K562 (cell line): ENCODE measurements around the gene NFIC. TPM values are rescaled to one million over a fixed set of nuclear protein-coding genes. Genes with fewer than 3 reads are reported as not detected.

ENCODE experiments used
- HMGN3 ChIP-seq: IDR thresholded peaks from 2 replicates; pipeline ENCODE4 v1.6.1; 2011; ENCODE audit warnings: borderline replicate concordance, low read depth, mild to moderate bottlenecking, mixed read lengths, low read length; ENCODE audit not compliant: insufficient read length; ENCODE audit errors: extremely low read depth
- NR2F6 ChIP-seq: fragments of 450-650 bp; formaldehyde crosslinking; IDR thresholded peaks from 2 replicates; pipeline ENCODE4 v1.4.0; 2020; ENCODE audit warnings: mild to moderate bottlenecking
- RBBP5 ChIP-seq: fragments of 200-600 bp; sonication (generic); IDR thresholded peaks from 2 replicates; pipeline ENCODE4 v1.6.1; 2012; ENCODE audit warnings: borderline replicate concordance, mild to moderate bottlenecking, low read length, control low read depth, inconsistent platforms; ENCODE audit not compliant: insufficient read depth, poor library complexity, severe bottlenecking
- SAP30 ChIP-seq: fragments of 200-600 bp; sonication (generic); IDR thresholded peaks from 2 replicates; pipeline ENCODE4 v1.6.1; 2012; ENCODE audit warnings: borderline replicate concordance, low read depth, mild to moderate bottlenecking, moderate library complexity, low read length, control low read depth, inconsistent platforms; ENCODE audit not compliant: insufficient read depth, poor library complexity, severe bottlenecking
- SP1 ChIP-seq: sonication (generic); formaldehyde crosslinking; IDR thresholded peaks from 2 replicates; pipeline ENCODE4 v1.8.1; 2022; ENCODE audit warnings: mild to moderate bottlenecking, missing genetic modification reagents
- USF1 ChIP-seq: sonication (generic); formaldehyde crosslinking; IDR thresholded peaks from 2 replicates; pipeline ENCODE4 v1.9.0; 2022; ENCODE audit warnings: mild to moderate bottlenecking, missing genetic modification reagents
- polyA plus RNA-seq, 8 experiments: library from polyadenylated mRNA; depleted of rRNA in 4 of 8; stranded (reverse) in 5 of 8; unstranded in 3 of 8; fragments of >200 nt; fragmentation: Nextera tagmentation in 2 of 8; fragmentation: Illumina TruSeq in 1 of 8; extraction: Ambion mirVana in 2 of 8; extraction: Trizol in 1 of 8; gene quantifications; 2 replicates each; pipeline versions ENCODE4 v1.2.1 to v1.2.3, GENCODE V29; 2011 to 2014; ENCODE audit warnings: inconsistent platforms in 1 of 8, missing spikeins in 1 of 8
- total RNA-seq, 7 experiments: library from RNA; depleted of rRNA in 6 of 7; stranded (reverse); fragments of >200 nt in 6 of 7; fragmentation: Illumina TruSeq in 2 of 7; extraction: Trizol in 2 of 7; gene quantifications; 2 replicates each; pipeline versions ENCODE4 v1.2.1 to v1.2.3, GENCODE V29; 2011 to 2021; ENCODE audit warnings: low replicate concordance in 1 of 7
- TF ChIP-seq, protein P1 (sequence below): sonication (generic); formaldehyde crosslinking; IDR thresholded peaks from 2 replicates; pipeline ENCODE4 v1.8.0; 2022; ENCODE audit warnings: missing genetic modification reagents, mild to moderate bottlenecking, borderline replicate concordance
- TF ChIP-seq, protein P2 (sequence below): IDR thresholded peaks from 2 replicates; pipeline ENCODE4 v1.6.1; 2011; ENCODE audit not compliant: insufficient read length; ENCODE audit errors: extremely low read depth

The NFIC gene
- total and polyA plus RNA-seq, 9 of the 15 experiments (the other 6 are each of a cell fraction or from before 2014, with no cell fraction given) = 0.71 to 62.1 (median 6.9) TPM

GRCh38 chr19:3506384-3507340 lies 140.3 kb downstream of the NFIC start (continued):
- no peak for TF ChIP-seq USF1 (CRISPR knock-in tag)
- TF ChIP-seq HMGN3 = no peak
- TF ChIP-seq, protein P1, sequence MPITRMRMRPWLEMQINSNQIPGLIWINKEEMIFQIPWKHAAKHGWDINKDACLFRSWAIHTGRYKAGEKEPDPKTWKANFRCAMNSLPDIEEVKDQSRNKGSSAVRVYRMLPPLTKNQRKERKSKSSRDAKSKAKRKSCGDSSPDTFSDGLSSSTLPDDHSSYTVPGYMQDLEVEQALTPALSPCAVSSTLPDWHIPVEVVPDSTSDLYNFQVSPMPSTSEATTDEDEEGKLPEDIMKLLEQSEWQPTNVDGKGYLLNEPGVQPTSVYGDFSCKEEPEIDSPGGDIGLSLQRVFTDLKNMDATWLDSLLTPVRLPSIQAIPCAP (CRISPR knock-in tag) = no peak
- TF ChIP-seq SP1 (CRISPR knock-in tag) = peak; percentile 62
- no peak for TF ChIP-seq NR2F6
- TF ChIP-seq RBBP5 = peak; percentile 63
- TF ChIP-seq SAP30 = peak; percentile 18
- TF ChIP-seq, protein P2, sequence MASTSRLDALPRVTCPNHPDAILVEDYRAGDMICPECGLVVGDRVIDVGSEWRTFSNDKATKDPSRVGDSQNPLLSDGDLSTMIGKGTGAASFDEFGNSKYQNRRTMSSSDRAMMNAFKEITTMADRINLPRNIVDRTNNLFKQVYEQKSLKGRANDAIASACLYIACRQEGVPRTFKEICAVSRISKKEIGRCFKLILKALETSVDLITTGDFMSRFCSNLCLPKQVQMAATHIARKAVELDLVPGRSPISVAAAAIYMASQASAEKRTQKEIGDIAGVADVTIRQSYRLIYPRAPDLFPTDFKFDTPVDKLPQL = no peak
